HG02610 (cell line): Measurements from ENCODE around the gene PTPRC.
"Not testable (repeated sequence)": the region's sequence is repeated elsewhere in the genome, so short reads cannot be mapped to it uniquely, and the experiment has no call there.

Experiments used
- ATAC-seq: cut with Tn5 transposase; IDR thresholded peaks from one replicate; pipeline ENCODE4 v1.9.1; 2021; ENCODE audit warnings: mild to moderate bottlenecking, moderate library complexity; ENCODE audit not compliant: unreplicated experiment

Gene PTPRC, protein sequence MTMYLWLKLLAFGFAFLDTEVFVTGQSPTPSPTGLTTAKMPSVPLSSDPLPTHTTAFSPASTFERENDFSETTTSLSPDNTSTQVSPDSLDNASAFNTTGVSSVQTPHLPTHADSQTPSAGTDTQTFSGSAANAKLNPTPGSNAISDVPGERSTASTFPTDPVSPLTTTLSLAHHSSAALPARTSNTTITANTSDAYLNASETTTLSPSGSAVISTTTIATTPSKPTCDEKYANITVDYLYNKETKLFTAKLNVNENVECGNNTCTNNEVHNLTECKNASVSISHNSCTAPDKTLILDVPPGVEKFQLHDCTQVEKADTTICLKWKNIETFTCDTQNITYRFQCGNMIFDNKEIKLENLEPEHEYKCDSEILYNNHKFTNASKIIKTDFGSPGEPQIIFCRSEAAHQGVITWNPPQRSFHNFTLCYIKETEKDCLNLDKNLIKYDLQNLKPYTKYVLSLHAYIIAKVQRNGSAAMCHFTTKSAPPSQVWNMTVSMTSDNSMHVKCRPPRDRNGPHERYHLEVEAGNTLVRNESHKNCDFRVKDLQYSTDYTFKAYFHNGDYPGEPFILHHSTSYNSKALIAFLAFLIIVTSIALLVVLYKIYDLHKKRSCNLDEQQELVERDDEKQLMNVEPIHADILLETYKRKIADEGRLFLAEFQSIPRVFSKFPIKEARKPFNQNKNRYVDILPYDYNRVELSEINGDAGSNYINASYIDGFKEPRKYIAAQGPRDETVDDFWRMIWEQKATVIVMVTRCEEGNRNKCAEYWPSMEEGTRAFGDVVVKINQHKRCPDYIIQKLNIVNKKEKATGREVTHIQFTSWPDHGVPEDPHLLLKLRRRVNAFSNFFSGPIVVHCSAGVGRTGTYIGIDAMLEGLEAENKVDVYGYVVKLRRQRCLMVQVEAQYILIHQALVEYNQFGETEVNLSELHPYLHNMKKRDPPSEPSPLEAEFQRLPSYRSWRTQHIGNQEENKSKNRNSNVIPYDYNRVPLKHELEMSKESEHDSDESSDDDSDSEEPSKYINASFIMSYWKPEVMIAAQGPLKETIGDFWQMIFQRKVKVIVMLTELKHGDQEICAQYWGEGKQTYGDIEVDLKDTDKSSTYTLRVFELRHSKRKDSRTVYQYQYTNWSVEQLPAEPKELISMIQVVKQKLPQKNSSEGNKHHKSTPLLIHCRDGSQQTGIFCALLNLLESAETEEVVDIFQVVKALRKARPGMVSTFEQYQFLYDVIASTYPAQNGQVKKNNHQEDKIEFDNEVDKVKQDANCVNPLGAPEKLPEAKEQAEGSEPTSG (N-terminal part only)

DNA sequence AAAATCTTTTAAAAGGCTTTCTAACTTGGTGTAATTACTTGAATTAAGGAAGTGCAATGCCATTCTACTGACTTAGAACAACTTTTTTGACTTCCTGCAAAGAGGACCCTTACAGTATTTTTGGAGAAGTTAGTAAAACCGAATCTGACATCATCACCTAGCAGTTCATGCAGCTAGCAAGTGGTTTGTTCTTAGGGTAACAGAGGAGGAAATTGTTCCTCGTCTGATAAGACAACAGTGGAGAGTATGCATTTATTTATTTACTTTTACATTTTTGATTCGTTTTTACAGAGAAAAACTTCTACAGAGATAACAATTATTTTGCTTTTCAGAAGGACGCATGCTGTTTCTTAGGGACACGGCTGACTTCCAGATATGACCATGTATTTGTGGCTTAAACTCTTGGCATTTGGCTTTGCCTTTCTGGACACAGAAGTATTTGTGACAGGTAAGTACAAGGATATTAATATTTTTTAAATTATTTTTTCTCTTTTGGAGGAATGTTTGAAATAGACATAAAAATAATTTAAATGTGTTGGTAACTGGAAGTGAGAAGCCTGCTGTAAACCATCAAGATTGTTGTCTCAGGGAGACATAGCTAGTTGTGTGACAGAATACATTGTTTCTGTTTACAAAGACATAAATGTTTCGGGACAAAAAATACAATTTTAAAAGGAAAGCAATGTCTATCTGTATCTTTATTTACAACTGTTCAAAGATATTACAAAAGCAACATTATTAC is at the start of gene PTPRC:
Gene PTPRC (plus strand): TSS at position 147 of the 742 bp plus-strand sequence. CDS start 229 bp downstream, at position 376.
- ATAC-seq, result peak; percentile 78

DNA sequence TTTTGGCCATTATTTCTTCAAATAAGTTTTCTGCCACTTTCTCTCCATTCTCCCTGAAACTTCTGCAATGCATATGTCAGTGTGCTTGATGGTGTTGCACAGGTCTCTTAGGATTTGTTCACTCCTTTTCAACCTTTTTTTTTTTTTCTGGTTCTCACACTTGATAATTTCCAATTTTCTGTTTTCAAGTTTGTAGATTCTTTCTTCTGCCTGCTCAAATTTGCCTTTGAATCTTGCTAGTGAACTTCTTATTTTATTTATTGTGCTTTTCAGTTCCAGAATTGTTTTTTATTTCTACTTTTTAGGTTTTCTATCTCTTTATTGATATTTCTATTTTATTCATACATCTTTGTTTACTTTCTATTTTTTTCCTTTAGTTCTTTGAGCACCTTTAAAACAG is 48.4 kb upstream of the PTPRC start:
- ATAC-seq, result no peak

DNA sequence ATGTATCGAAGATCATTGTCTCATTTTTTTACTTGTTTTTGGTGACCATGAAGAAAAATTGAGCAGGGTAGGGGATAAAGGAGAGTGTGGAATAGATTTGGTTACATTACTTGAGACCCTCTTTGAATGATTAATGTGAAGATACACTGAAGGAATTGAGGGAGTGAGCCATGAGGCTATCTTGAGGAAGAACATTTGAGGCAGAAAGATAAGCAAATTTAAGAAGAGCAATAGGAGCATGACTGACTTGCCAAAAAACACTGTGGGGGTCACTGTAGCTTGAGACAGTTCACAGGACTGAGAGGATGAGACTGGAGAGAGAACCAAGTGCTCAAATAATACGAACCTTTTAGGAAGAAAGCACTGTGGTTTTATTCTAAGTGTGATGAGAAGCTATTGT is 43.1 kb upstream of the PTPRC start:
- no peak for ATAC-seq

DNA sequence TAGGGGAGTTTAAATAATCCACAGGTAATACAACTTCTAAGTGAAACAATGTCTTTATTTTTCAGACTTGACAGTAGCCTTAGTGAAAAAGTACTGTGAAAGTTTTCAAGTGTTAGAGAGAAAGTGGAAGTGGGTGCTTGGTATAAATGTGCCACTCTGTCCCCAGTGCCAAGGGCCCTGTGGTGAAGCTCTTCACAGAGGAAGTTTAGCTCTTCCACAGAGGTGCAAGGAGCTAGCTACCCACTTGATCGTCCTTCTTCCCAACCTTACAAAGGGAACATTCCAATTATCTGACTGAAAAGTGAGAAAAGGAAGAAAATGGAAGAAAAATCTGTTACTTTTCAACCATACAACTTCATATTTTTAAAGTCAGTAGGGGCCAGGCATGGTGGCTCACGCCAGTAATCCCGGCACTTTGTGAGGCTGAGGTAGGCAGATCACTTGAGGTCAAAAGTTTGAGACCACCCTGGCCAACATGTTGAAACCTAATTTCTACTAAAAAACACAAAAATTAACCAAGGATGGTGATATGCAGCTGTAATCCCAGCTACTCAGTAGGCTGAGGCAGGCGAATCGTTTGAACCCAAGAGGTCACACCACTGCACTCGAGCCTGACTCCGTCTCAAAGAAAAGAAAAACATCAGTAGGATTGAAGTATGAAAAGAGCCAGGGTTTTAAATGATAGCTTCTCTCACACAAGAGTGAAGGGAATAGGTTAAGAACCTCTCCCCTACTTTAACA is 41.0 kb upstream of the PTPRC start:
- ATAC-seq, result no peak

DNA sequence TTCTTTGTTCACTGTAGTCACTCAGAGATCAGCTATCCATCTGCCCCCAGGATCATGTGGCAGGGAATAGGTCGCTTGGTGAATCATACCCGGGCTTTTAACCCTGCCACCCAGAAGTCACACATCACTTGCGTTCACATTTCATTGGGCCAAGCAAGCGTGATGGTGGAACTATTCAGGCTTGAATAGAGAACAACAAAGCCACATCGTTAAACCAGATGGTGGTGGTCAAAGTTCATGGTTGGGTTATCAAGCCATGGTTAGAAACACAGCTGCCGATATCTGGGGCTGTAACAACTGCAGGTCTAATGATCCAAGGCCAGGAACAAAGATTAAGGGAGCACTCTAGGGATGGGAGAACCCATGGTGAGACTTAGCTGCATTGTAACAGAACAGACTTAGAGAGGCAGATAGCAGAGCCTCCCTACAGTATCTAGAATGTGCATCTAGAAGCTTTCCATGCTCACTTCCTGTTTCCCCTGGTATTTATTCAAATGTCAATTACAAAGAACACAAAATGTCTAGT is 40.0 kb upstream of the PTPRC start:
- ATAC-seq, result peak; percentile 81

DNA sequence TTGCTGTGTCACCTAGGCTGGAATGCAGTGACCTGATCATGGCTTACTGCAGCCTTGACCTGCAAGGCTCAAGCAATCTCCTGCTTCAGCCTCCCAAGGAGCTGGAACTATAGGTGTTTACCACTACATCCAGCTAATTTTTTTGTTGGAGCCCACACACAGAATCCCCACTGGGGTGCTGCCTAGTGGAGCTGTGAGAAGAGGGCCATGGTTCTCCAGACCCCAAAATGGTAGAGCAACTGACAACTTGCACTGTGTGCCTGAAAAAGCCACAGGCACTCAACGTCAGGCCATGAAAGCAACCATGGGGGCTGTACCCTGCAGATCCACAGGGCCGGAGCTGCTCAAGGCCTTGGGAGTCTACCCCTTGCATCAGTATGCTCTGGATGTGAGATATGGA is 39.1 kb upstream of the PTPRC start:
- ATAC-seq, result no peak

DNA sequence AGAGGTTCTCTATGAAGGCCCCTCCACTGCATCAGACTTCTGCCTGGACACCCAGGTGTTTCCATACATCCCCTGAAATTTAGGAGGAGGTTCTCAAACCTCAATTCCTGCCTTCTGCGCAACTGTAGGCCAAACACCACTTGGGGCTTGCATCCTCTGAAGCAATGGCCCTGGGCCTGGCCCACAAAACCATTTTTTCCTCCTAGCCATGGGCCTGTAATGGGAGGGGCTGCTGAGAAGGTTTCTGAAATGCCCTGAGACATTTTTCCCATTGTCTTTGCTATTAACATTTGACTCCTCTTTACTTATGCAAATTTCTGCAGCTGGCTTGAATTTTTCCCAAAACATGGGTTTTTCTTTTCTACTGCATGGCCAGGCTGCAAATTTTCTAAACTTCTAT is 37.9 kb upstream of the PTPRC start:
- no peak for ATAC-seq

DNA sequence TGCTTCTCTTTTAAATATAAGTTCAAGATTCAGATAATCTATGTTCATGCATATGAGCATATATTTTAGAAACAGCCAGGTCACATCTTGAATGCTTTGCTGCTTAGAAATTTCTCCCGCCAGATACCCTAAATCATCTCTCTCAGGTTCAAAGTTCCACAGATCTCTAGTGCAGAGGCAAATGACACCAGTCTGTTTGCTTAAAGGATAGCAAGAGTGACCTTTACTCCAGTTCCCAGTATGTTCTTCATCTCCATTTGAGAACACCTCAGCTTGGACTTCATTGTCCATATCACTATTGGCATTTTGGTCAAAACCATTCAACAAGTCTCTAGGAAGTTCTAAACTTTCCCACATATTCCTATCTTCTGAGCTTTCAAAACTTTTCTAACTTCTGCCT is 37.5 kb upstream of the PTPRC start:
- not testable (repeated sequence) for ATAC-seq

DNA sequence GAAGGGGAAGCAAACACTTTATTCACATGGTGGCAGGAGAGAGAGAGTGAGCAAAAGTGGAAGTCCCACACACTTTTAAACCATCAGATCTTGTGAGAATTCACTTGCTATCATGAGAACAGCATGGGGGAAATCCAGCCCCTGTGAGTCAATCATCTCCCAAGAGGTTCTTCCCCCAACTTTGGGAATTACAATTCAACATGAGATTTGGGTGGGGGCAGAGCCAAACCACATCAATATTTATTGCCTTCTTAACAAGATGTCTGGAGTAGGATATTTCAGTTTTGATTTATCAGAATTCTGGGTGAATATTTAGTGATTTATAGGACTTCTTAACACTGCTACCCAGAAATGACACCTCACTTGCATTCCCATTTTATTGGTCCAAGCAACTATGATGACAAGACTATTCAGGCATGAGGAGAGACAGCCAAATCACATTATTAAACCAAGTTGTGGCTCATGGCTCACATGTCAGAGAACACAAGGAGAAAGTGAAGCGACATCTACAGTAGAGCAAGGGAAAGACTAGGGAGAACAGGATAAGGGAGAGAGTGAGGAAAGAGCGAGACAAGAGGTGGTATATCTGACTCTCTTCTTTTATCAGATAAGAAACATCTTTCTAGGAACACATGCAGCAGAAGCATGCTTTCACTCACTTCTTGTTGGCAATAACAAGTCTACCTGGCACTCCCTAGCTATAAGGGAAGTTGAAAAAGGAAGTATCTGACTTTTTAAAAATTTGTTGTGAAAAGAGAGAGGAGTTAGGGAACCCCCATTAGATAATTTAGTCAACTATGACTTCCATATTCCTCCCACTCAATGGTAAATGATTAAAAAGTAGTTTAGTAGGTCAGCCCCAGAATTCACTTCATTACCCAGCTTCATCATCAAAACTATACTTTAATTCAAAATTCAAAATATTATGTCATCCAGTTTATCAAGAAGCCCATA is 36.6 kb upstream of the PTPRC start:
- peak; percentile 36 for ATAC-seq

DNA sequence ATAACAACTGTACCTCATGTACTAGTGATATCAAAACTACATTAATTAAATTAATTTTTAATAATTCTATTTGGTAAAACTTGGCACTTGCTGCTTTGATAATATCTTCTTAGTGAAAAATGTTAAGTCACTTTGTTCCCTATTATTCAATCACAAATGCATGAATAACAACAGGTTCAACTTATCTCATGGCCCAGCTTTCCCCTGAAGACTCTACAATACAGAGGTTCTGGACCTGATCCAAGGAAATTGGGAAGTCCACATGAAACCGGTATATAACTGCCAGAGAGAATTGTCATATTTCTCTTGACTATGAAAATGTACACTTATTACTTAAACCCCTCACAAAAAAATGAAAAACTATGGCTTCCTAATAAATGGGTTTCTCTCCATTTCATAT is 33.9 kb upstream of the PTPRC start:
- ATAC-seq, result no peak

DNA sequence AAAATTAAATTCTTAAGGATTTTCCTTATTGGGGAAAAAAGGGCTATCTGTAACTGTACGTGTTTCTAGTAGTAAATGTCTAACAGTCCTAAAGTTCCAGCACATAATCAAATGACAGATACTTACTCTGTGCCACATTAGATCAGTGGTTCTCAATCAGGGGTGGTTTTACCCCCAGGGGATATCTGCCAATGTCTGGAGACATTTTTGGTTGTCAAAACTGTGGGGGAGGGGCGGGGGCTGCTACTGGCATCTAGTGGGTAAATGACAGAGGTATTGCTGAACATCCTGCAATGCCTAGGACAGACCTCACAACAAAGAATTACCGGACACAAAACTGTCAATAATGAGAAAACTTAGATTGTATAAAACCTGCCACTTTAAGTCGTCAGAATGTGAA is 33.4 kb upstream of the PTPRC start:
- ATAC-seq, result no peak

DNA sequence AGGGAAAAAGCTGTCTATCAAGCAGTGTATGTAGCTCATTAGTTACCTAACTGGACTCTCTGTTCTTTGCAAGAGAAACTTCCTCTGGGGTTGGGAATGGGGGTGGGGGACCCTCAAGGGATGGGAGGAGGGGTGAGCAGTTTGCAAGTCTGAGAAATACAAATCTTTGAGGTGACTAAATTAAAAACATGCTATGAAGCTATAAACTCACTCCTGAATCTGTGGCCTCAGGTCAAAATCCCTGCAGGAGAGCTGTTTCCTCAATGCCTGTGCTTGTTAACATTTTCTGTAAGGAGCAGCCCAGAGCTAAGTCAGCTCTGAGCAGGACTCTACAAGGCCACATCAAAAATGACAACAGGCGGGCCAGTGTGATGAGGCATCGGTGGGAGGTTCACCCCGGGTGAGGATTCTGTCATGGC is 32.8 kb upstream of the PTPRC start:
- no peak for ATAC-seq

DNA sequence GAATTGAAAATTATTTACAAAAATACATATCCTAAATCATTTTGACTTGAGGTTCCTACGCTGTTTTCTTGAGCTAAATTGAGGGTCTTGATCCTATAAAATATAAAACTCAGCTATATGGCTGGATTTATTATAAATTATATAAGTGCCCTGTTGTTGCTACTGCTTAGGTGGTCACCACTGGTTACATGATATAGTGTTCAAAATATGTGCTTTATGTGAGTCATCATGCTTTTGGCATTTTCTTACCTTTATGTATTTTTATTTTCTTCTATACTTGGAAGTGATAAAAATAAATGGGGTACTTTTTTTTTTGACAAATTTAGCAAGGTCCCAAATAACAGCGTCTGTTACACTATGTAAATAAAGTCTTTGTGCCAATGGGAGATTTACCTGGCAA is 31.1 kb upstream of the PTPRC start:
- no peak for ATAC-seq

DNA sequence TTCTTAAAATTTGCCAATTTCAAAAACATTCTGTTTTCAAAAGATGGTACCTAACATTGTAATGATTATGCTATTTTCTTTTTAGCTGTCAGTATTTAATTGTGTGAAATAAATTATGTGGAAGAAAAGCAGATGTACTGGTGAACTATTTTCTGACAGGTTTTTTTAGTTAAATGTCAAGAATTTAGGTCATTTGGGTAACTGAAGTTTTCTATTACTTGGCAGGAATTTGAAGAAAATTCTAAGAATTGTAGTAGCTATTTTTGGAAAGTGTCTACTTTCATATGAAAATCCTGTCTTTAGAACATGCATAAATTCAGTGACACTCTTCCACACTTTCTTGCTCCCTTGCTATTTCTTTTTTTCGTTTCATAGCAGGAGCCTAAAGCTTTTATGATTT is 28.5 kb upstream of the PTPRC start:
- no peak for ATAC-seq

DNA sequence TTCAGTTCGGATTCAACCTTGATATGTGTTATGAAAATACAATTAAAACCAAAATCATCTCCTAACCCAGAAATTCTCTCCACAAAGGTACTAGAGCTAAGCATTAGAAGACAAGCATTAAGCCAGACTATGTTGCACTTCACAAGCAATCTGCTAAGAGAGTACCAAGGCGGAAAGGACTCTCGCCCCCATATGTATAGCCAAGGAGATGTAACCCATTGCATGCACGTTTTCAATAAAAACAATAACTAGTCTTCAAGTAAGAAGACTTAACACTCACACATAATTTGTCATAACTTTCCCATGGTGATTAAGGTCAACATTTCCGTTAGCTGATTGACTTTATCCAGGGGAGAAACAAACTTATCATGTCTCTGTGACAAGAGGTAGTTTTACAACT is 27.6 kb upstream of the PTPRC start:
- ATAC-seq, result no peak

DNA sequence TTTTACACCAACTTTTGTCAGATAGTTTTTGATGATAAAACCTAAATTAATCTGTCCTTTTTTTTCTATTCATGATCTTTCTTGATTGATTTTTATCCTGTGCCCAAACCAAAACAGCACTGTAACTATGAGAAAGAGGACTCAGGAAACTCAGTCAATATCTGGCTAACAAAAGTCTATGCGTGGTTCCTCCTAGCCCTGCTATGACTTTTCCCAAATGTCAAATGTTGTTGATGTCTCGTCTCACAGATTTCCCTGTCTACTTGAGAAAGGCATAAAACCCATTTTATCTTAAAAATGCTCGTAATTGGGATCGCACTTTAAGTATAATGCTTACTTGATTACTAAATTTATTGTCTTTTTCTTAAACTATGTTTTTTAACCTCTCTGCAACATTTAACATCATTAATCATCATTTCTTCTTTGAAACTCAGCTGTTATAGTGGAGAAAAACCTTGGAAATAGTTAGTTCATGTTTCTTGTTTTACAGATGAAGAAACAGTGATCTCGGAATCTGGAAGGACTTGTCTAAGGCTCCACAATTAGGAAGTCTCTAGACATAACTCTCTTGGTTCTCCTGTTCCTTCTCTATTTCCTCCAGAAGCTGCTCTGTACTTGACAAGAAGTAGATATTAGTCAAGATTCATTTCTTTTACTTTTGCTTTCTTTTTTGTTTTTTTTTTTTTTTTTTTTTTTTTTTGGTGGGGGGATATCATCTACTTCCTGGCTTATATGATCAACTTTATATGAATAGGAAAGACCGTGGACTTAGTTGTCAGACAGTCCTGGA is 26.2 kb upstream of the PTPRC start:
- peak; percentile 58 for ATAC-seq

DNA sequence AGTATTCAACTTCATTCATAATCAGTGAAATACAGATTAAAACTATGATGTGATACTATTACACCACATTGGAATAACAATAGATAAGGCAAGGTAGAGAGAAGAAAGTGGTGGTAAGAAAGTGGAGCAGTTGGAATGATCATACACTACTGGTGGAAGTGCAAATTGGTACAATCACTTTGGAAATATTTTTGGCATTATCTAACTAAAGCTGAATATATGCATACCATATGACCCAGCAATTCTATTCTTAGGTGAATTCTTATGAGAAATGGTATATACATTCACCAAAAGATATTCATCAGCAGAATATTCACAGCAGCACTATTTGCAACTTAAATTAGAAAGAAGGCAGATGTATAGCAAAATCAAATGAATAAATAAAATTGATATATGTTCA is 21.4 kb upstream of the PTPRC start:
- ATAC-seq, result no peak
